Coronary artery (tissue), 2 donors: ENCODE measurements around the gene ATP5MC2.

Source experiments
- DNase-seq: peaks from one replicate; pipeline ENCODE4 v3.0.0-alpha.2; 2017; ENCODE audit warnings: low spot score
- H3K27ac ChIP-seq, 2 donors: fragments of 200-600 bp; sonication (generic); one replicate each; pipeline ENCODE4 v1.5.1; 2016 to 2019
- H3K4me3 ChIP-seq: fragments of 200-600 bp; sonication (generic); 2 replicates; pipeline ENCODE4 v1.5.1; 2016; ENCODE audit warnings: mild to moderate bottlenecking, moderate library complexity
- CTCF ChIP-seq: fragments of 200-600 bp; sonication (generic); IDR thresholded peaks from one replicate; pipeline ENCODE4 v1.5.1; 2019; ENCODE audit warnings: antibody characterized with exemption

ATP5MC2 gene

GRCh38 chr12:53700567-53700966 is 24.7 kb upstream of the ATP5MC2 start:
- no peak for TF ChIP-seq CTCF
- Histone ChIP-seq H3K27ac (no peak overlapping the region), H3K4me3 (no peak overlapping the region)
- no peak for DNase-seq

GRCh38 chr12:53699678-53700025 is 23.8 kb upstream of the ATP5MC2 start:
- Histone ChIP-seq H3K4me3 (no peak overlapping the region), H3K27ac (no peak overlapping the region)
- TF ChIP-seq CTCF, result no peak
- DNase-seq, result no peak

GRCh38 chr12:53698948-53699677 is 23.2 kb upstream of the ATP5MC2 start:
- no peak for DNase-seq
- TF ChIP-seq CTCF, result no peak
- Histone ChIP-seq H3K4me3 (no peak overlapping the region), H3K27ac (no peak overlapping the region)

GRCh38 chr12:53696655-53697331 is 20.9 kb upstream of the ATP5MC2 start:
- Histone ChIP-seq H3K27ac (no peak overlapping the region), H3K4me3 (peak overlapping the region; percentile 55)
- no peak for DNase-seq
- no peak for TF ChIP-seq CTCF

- Histone ChIP-seq H3K27ac (no peak overlapping the region), H3K4me3 (peak overlapping the region; percentile 55)
- DNase-seq, result no peak
- no peak for TF ChIP-seq CTCF
Observed at GRCh38 chr12:53696285-53696654, 20.4 kb upstream of the ATP5MC2 start.

GRCh38 chr12:53695152-53696145 is 19.6 kb upstream of the ATP5MC2 start:
- TF ChIP-seq CTCF, result no peak
- Histone ChIP-seq H3K27ac (no peak overlapping the region), H3K4me3 (peak overlapping the region; percentile 63)
- no peak for DNase-seq
